Measurements from ENCODE around the gene CCDC47.

The CCDC47 gene

GRCh38 chr17:63701868-63702720 lies 71.3 kb downstream of the CCDC47 start:
- no peak for TF ChIP-seq ZC3H10 (CRISPR knock-in tag; IDR thresholded peaks at IDR 0.05)
- TF ChIP-seq ZNF70 (CRISPR knock-in tag; IDR thresholded peaks at IDR 0.05), result no peak
- no peak for ATAC-seq

GRCh38 chr17:63701456-63701820 lies 72.0 kb downstream of the CCDC47 start:
- TF ChIP-seq ZNF8 (CRISPR knock-in tag; IDR thresholded peaks at IDR 0.05), result no peak
- TF ChIP-seq PATZ1 (CRISPR knock-in tag; IDR thresholded peaks at IDR 0.05; ENCODE audit: borderline replicate concordance), result no peak

GRCh38 chr17:63700528-63701455 lies 72.6 kb downstream of the CCDC47 start:
- ATAC-seq, result no peak
- peak; percentile 77; the same call in 1 of the 2 replicates for TF ChIP-seq TSHZ2 (CRISPR knock-in tag; IDR thresholded peaks at IDR 0.05)
- peak; percentile 60; the same call in 1 of the 2 replicates for TF ChIP-seq ZFP3 (CRISPR knock-in tag; IDR thresholded peaks at IDR 0.05)
- TF ChIP-seq OSR1 (CRISPR knock-in tag; IDR thresholded peaks at IDR 0.05), result no peak
- no peak for TF ChIP-seq ARNTL (CRISPR knock-in tag; IDR thresholded peaks at IDR 0.05; ENCODE audit: borderline replicate concordance, low read depth)
- TF ChIP-seq ZFP30 (CRISPR knock-in tag; IDR thresholded peaks at IDR 0.05), result no peak; the same call in 1 of the 2 replicates
- 0 out of 2 replicates have a peak, but pooled peaks have one; percentile 17 for TF ChIP-seq SNAI2 (CRISPR knock-in tag; IDR thresholded peaks at IDR 0.05)
- TF ChIP-seq ISL1 (CRISPR knock-in tag; IDR thresholded peaks at IDR 0.05), result no peak
- no peak for TF ChIP-seq CSRNP3 (CRISPR knock-in tag; IDR thresholded peaks at IDR 0.05)
- TF ChIP-seq CSDC2 (CRISPR knock-in tag; IDR thresholded peaks at IDR 0.05), result peak; percentile 29; the same call in 1 of the 2 replicates
- TF ChIP-seq ZNF565 (CRISPR knock-in tag; conservative IDR thresholded peaks at IDR 0.05; ENCODE audit: low read depth), result no peak
- TF ChIP-seq BACH2 (CRISPR knock-in tag; IDR thresholded peaks at IDR 0.05; ENCODE audit: borderline replicate concordance), result no peak
- TF ChIP-seq POU6F1 (CRISPR knock-in tag; IDR thresholded peaks at IDR 0.05; ENCODE audit: borderline replicate concordance, low read depth), result no peak
- no peak for TF ChIP-seq CREB5 (CRISPR knock-in tag; IDR thresholded peaks at IDR 0.05; ENCODE audit: low read depth)
- no peak for TF ChIP-seq TOX (CRISPR knock-in tag; IDR thresholded peaks at IDR 0.05; ENCODE audit: borderline replicate concordance)
- no peak; the same call in 1 of the 2 replicates for TF ChIP-seq ZNF8 (CRISPR knock-in tag; IDR thresholded peaks at IDR 0.05)
- 0 out of 2 replicates have a peak, but pooled peaks have one; percentile 15 for TF ChIP-seq ESRRG (CRISPR knock-in tag; IDR thresholded peaks at IDR 0.05)
- TF ChIP-seq GLIS3 (CRISPR knock-in tag; IDR thresholded peaks at IDR 0.05), result no peak
- 0 out of 2 replicates have a peak, but pooled peaks have one; percentile 3 for TF ChIP-seq ZNF70 (CRISPR knock-in tag; IDR thresholded peaks at IDR 0.05)
- TF ChIP-seq PPARA (CRISPR knock-in tag; IDR thresholded peaks at IDR 0.05; ENCODE audit: borderline replicate concordance), result no peak
- no peak for TF ChIP-seq RARB (CRISPR knock-in tag; IDR thresholded peaks at IDR 0.05)
- no peak for TF ChIP-seq ZC3H10 (CRISPR knock-in tag; IDR thresholded peaks at IDR 0.05)
- TF ChIP-seq PATZ1 (CRISPR knock-in tag; IDR thresholded peaks at IDR 0.05; ENCODE audit: borderline replicate concordance), result no peak
- TF ChIP-seq TCF4 (CRISPR knock-in tag; IDR thresholded peaks at IDR 0.05; ENCODE audit: borderline replicate concordance), result no peak

More at GRCh38 chr17:63701456-63701820, 72.0 kb downstream of the CCDC47 start:
- ATAC-seq, result no peak
